GM18508 (cell line): ENCODE results near the gene OBSCN.

Experiments used
- ATAC-seq: cut with Tn5 transposase; IDR thresholded peaks from one replicate; pipeline ENCODE4 v1.9.1; 2021; ENCODE audit warnings: moderate number of reproducible peaks; ENCODE audit not compliant: insufficient read depth, unreplicated experiment

Gene OBSCN

GRCh38 chr1:228347181-228347580 lies 139.3 kb downstream of the OBSCN start:
- ATAC-seq = no peak

- ATAC-seq = no peak
These were observed 141.0 kb downstream of the OBSCN start for GRCh38 chr1:228348708-228349467.

- no peak for ATAC-seq
These were observed 141.9 kb downstream of the OBSCN start for GRCh38 chr1:228349701-228350171.

DNA sequence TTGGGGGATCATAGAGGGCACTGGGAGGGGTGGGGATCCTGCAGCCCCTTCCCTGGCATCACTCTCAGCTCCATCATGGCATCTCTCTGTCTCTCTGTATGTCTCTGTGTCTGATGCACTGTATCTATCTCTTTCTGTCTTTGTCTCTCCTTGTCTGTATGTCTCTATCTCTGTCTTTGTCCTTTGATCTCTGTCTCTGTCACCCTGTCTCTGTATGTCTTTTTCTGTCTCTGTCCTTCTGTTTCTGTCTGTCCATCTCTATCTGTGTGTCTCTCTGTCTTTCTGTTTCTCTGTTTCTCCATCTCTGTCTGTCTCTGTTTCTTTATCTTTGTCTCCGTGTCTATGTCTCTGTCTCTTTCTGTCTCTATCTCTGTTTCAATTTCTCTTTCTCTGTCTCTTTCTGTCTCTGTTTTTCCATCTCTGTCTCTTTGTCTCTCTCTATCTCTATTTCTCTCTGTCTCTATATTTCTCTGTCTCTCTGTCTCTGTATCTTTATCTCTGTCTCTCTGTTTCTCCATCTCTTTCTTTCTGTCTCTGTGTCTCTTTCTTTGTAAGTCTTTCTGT lies 142.4 kb downstream of the OBSCN start:
- no peak for ATAC-seq

- ATAC-seq = no peak
These were observed 143.3 kb downstream of the OBSCN start for GRCh38 chr1:228350831-228351781.

GRCh38 chr1:228351850-228352249 lies 144.0 kb downstream of the OBSCN start:
- ATAC-seq = no peak

DNA sequence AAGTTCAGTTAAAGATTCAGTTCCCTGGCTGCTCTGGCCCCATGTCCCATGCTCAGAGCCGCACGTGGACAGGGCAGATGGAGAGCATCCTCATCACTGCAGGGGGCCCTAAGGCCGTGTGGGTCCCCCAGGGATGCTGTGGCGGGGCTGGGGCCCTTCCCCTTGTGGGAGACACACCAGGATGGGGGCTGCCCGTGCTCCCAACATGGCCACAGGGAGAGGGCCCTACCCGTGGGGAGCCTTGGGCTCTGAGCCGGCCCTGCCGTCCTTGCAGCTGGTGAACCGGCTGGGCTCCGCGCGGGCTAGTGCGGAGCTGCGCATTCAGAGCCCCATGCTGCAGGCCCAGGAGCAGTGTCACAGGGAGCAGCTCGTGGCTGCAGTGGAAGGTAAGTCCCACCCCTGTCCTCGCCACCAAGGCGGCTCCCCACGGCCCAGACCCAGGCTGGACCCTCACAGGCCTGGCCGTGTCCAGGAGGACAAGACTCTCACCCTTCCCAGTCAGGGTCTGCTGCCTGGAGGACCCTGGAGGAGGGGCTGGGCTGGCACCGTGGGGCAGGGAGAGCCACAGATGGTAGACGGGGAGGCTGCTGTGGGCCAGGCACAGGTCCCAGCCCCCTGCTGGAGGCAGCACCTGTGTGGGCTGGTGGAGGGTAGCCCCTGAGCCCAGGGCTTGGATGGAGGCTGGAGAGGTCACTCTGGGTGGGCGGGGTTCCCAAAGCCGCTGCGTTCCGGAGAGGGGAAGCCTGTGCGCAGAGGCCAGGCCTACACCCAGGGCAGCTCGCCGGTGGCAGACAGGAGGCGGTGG lies 145.0 kb downstream of the OBSCN start:
- ATAC-seq = no peak

GRCh38 chr1:228353601-228354371 lies 145.9 kb downstream of the OBSCN start:
- no peak for ATAC-seq

DNA sequence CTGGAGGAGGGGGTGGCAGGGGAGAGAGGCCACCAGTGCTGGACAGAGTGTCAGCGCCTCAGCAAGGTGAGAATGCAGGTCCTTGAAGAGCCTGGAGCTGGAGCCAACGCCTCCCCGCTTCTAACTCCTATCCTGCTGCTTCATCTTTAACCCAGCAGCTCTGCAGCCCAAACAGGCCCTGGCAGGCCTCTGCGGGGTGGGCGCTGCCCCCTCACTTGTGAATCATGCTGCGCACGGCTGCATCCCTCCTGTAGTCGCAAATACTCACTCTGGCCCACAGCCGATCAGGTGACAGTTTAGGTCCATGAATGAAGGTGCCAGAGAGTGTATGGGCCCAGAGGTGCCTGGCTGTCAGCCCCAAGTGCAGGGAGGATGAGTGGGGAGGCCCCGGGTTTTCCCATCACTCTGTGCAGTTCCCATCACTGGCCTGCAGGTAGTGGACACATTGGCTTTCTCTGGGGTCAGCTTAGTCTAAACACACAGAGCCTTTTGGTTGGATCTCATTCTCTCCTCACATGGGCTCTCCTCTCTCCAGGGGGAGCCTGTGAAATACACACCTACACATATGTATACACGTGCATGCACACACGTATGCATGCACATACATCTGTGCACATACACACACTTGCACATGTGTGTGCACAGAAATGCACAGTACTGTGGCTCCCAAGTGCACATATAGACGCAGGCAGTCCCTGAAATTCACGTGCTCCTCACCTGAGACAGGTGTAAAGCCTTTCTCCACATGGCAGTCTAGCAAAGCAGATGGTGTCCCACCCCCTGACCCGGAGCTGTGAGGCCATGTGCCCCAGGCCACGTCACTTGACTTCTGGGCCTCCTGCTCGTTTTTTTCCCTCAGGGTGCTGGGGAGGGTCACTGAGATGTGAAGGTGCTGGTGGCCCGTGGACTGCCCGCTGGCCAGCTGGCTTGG lies 146.8 kb downstream of the OBSCN start:
- no peak for ATAC-seq

GRCh38 chr1:228356897-228357680 lies 149.2 kb downstream of the OBSCN start:
- ATAC-seq = no peak

DNA sequence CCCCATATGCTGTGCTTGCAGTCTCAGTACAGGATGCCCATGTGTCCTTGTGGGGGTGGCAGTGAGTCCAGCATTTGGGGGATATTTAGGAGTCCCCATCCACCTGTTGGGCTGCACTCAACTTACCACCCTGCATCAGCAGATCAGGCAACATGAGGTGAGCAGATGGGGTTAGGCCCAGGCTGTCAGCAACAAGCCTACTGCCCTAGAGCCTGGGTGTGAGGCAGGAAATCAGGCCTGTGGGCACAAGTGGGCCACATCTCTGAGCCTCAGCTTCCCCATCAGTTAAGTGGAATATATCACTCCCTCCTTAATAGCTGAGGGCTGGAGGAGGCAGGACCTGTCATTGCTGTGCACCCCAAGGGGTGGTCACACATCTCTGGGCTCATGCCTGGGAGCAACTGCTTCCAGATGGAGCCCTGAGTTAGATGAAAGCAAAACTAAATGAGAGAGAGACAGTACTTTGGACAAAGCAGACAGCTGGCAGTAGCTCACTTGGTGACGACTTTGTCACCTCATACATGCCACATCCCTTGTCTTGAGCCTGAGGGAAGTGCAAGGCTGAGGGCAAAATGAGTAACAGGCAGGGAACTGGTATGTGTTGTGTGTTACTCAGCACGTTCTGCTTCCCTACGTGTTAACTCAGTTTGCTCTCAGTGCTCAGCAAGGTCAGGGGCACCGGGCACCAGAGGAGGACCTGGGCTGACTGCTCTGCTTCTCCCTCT lies 150.4 kb downstream of the OBSCN start:
- ATAC-seq = no peak

GRCh38 chr1:228358764-228359612 lies 151.1 kb downstream of the OBSCN start:
- ATAC-seq = no peak

- ATAC-seq = no peak
These were observed 152.0 kb downstream of the OBSCN start for GRCh38 chr1:228359613-228360532.

DNA sequence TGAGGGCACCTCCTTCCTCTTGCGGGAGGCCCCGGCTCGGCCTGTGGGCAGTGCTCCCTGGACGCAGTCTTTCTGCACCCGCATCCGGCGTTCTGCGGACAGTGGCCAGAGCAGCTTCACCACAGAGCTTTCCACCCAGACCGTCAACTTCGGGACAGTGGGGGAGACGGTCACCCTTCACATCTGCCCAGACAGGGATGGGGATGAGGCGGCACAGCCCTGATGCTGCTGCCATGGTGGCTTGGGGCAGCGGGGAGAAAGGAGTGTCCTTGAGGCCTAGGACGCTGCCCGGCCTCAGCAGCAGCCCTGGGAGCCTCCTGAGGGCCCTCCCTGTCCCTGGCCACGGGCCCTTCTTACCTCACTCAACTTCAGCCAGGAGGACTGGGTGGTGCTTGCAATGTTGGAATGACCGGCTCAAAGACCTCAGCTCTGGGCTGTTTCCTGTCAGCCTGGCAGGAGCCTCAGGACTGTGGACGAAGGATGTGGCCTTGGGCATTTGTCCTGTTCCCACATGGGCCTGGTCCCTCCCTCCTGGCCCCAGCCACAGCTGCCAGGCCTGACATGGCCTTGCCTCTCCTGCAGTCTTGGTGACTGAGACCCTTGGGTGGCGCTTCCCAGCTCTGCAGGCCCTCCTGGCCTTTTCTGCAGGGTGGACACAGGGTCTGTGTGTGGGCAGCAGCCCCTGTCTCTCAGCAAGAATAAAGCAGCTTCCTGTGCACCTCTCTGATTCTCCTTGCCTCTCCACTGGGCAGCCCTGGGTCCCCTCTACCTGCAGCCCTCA lies 152.9 kb downstream of the OBSCN start:
- no peak for ATAC-seq
